ENCODE measurements around the gene FES.

DNA sequence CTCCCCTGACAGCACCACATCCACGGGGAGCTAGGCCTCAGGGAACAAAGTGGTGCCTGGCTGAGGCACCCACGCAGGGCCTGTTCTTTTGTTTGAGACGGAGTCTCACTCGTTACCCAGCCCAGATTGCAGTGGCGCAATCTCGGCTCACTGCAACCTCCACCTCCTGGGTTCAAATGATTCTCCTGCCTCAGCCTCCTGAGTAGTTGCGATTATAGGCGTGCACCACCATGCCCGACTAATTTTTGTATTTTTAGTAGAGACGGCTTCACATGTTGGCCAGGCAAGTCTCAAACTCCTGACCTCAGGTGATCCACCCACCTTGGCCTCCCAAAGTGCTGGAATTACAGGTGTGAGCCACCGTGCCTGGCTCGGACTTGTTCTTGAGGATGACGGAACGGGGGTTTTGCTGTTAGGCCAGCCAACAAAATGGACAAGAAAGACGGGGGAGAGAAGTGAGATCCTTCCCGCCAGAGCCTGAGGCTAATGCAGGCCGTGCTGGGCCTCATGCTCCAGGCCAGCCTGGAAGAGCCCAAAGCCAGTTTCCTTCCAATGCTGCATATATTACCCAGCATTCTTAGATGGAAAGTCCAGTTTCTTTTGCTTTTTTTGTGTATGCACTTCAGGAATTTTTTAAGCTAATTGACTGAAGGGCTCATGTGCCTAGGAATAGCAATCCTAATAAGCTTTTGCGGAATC is 44.0 kb upstream of the FES start:
- TF ChIP-seq EZH2 (IDR thresholded peaks at IDR 0.05; ENCODE audit: borderline replicate concordance, insufficient read depth, low read length, poor library complexity, severe bottlenecking) (no peak), POLR2AphosphoS5 (IDR thresholded peaks at IDR 0.05) (no peak)
- TF ChIP-seq, protein P1, sequence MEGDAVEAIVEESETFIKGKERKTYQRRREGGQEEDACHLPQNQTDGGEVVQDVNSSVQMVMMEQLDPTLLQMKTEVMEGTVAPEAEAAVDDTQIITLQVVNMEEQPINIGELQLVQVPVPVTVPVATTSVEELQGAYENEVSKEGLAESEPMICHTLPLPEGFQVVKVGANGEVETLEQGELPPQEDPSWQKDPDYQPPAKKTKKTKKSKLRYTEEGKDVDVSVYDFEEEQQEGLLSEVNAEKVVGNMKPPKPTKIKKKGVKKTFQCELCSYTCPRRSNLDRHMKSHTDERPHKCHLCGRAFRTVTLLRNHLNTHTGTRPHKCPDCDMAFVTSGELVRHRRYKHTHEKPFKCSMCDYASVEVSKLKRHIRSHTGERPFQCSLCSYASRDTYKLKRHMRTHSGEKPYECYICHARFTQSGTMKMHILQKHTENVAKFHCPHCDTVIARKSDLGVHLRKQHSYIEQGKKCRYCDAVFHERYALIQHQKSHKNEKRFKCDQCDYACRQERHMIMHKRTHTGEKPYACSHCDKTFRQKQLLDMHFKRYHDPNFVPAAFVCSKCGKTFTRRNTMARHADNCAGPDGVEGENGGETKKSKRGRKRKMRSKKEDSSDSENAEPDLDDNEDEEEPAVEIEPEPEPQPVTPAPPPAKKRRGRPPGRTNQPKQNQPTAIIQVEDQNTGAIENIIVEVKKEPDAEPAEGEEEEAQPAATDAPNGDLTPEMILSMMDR (IDR thresholded peaks at IDR 0.05; ENCODE audit: poor library complexity, severe bottlenecking) = no peak
